ENCODE measurements around the gene CSRP2. TPM values are rescaled to one million over a fixed set of nuclear protein-coding genes. Genes with fewer than 3 reads are reported as not detected.

CSRP2 gene
- total and polyA plus RNA-seq, 2 of the 13 experiments (the other 11 are each of a cell fraction or from before 2014, with no cell fraction given) = 7.2 to 8.0 TPM

GRCh38 chr12:76878899-76879709 is at the start of gene CSRP2 (continued):
- no peak for TF ChIP-seq PAWR (CRISPR knock-in tag; IDR thresholded peaks at IDR 0.05; ENCODE audit: borderline replicate concordance)
- TF ChIP-seq THAP8 (CRISPR knock-in tag; IDR thresholded peaks at IDR 0.05; ENCODE audit: borderline replicate concordance) = 0 out of 2 replicates have a peak, but pooled peaks have one; percentile 51
- TF ChIP-seq HNRNPK (IDR thresholded peaks at IDR 0.05; ENCODE audit: low read depth, low read length, poor library complexity, severe bottlenecking) = no peak
- peak; percentile 26; the same call in 1 of the 2 replicates for TF ChIP-seq SOX5 (CRISPR knock-in tag; IDR thresholded peaks at IDR 0.05; ENCODE audit: borderline replicate concordance)
- no peak for TF ChIP-seq ZNF337 (CRISPR knock-in tag; IDR thresholded peaks at IDR 0.05; ENCODE audit: borderline replicate concordance, low read depth)
- TF ChIP-seq, protein P1, sequence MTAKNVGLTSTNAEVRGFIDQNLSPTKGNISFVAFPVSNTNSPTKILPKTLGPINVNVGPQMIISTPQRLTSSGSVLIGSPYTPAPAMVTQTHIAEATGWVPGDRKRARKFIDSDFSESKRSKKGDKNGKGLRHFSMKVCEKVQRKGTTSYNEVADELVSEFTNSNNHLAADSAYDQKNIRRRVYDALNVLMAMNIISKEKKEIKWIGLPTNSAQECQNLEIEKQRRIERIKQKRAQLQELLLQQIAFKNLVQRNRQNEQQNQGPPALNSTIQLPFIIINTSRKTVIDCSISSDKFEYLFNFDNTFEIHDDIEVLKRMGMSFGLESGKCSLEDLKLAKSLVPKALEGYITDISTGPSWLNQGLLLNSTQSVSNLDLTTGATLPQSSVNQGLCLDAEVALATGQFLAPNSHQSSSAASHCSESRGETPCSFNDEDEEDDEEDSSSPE (CRISPR knock-in tag; IDR thresholded peaks at IDR 0.05) = peak; percentile 63; the same call in 1 of the 2 replicates
- TF ChIP-seq ZEB1 (IDR thresholded peaks at IDR 0.05; ENCODE audit: insufficient replicate concordance, low read depth) = no peak
- TF ChIP-seq ZBTB42 (CRISPR knock-in tag; IDR thresholded peaks at IDR 0.05) = no peak
- TF ChIP-seq SALL1 (CRISPR knock-in tag; IDR thresholded peaks at IDR 0.05) = peak; percentile 38
- TF ChIP-seq RBAK (CRISPR knock-in tag; IDR thresholded peaks at IDR 0.05) = no peak
- TF ChIP-seq, protein P2, sequence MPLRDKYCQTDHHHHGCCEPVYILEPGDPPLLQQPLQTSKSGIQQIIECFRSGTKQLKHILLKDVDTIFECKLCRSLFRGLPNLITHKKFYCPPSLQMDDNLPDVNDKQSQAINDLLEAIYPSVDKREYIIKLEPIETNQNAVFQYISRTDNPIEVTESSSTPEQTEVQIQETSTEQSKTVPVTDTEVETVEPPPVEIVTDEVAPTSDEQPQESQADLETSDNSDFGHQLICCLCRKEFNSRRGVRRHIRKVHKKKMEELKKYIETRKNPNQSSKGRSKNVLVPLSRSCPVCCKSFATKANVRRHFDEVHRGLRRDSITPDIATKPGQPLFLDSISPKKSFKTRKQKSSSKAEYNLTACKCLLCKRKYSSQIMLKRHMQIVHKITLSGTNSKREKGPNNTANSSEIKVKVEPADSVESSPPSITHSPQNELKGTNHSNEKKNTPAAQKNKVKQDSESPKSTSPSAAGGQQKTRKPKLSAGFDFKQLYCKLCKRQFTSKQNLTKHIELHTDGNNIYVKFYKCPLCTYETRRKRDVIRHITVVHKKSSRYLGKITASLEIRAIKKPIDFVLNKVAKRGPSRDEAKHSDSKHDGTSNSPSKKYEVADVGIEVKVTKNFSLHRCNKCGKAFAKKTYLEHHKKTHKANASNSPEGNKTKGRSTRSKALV (CRISPR knock-in tag; IDR thresholded peaks at IDR 0.05) = peak; percentile 31; the same call in 1 of the 2 replicates
- TF ChIP-seq KMT2A (CRISPR knock-in tag; IDR thresholded peaks at IDR 0.05) = 0 out of 2 replicates have a peak, but pooled peaks have one; percentile 38
- no peak for TF ChIP-seq SCMH1 (CRISPR knock-in tag; IDR thresholded peaks at IDR 0.05; ENCODE audit: borderline replicate concordance)
- no peak for TF ChIP-seq ZFP82 (CRISPR knock-in tag; IDR thresholded peaks at IDR 0.05; ENCODE audit: borderline replicate concordance)
- TF ChIP-seq ARID5B (CRISPR knock-in tag; IDR thresholded peaks at IDR 0.05) = peak; percentile 7; the same call in 1 of the 2 replicates
- TF ChIP-seq NFE2 (CRISPR knock-in tag; IDR thresholded peaks at IDR 0.05) = no peak
- TF ChIP-seq ZNF737 (CRISPR knock-in tag; IDR thresholded peaks at IDR 0.05; ENCODE audit: borderline replicate concordance) = no peak
- peak; percentile 38; the same call in 1 of the 2 replicates for TF ChIP-seq ATF7-NPFF (CRISPR knock-in tag; IDR thresholded peaks at IDR 0.05; ENCODE audit: low read depth)
- TF ChIP-seq ZSCAN30 (CRISPR knock-in tag; IDR thresholded peaks at IDR 0.05) = no peak
- no peak for TF ChIP-seq ZNF672 (CRISPR knock-in tag; IDR thresholded peaks at IDR 0.05)
- no peak for TF ChIP-seq ZNF570 (CRISPR knock-in tag; IDR thresholded peaks at IDR 0.05; ENCODE audit: borderline replicate concordance)
- TF ChIP-seq SP4 (CRISPR knock-in tag; IDR thresholded peaks at IDR 0.05) = peak; percentile 74

Measured in HepG2 (cell line).